Measurements from ENCODE around the gene FHIT. TPM values are rescaled to one million over a fixed set of nuclear protein-coding genes. Genes with fewer than 3 reads are reported as not detected.

Gene FHIT
- total RNA-seq, 4 donors from 2014 or later, result 1.6 to 12.9 (median 7.8) TPM

- H3K27me3 ChIP-seq, result no peaks in the 10 kb centered on the region
- WGBS, 2 donors, result 38 to 41% methylated on average over 8 of the region's 8 CpGs
- H3K36me3 ChIP-seq, result no peaks in the 10 kb centered on the region
- no peak overlapping the region for H3K4me3 ChIP-seq
- H3K27ac ChIP-seq, result no peak overlapping the region
- TF ChIP-seq EP300 (IDR thresholded peaks at IDR 0.05) (no peak), CTCF (IDR thresholded peaks at IDR 0.05) (no peak), POLR2A (IDR thresholded peaks at IDR 0.05) (no peak)
- no peaks in the 10 kb centered on the region for H3K9me3 ChIP-seq
- no peak for DNase-seq (ENCODE audit: low spot score in 2 of 2)
- no peaks in the 10 kb centered on the region for H3K4me1 ChIP-seq
Measured at GRCh38 chr3:60289341-60290121, 961.7 kb downstream of the FHIT start.

GRCh38 chr3:60282866-60283265 lies 968.4 kb downstream of the FHIT start:
- H3K27me3 ChIP-seq, result no peaks in the 10 kb centered on the region
- no peak for DNase-seq (ENCODE audit: low spot score in 2 of 2)
- no peak overlapping the region for H3K4me3 ChIP-seq
- no peaks in the 10 kb centered on the region for H3K36me3 ChIP-seq
- no peaks in the 10 kb centered on the region for H3K4me1 ChIP-seq
- H3K27ac ChIP-seq, result no peak overlapping the region
- H3K9me3 ChIP-seq, result no peaks in the 10 kb centered on the region
- WGBS, 2 donors, result 66 to 94% methylated on average over 2 of the region's 2 CpGs
- TF ChIP-seq POLR2A (IDR thresholded peaks at IDR 0.05), result no peak

GRCh38 chr3:60281970-60282369 lies 969.3 kb downstream of the FHIT start:
- Histone ChIP-seq H3K4me1 (no peaks in the 10 kb centered on the region), H3K36me3 (no peaks in the 10 kb centered on the region), H3K27me3 (no peaks in the 10 kb centered on the region), H3K4me3 (no peak overlapping the region), H3K9me3 (no peaks in the 10 kb centered on the region), H3K27ac (no peak overlapping the region)
- 82 to 87% methylated on average over 3 of the region's 3 CpGs for WGBS, 2 donors
- DNase-seq (ENCODE audit: low spot score in 2 of 2), result no peak
- no peak for TF ChIP-seq EP300 (IDR thresholded peaks at IDR 0.05)
- TF ChIP-seq POLR2A (IDR thresholded peaks at IDR 0.05), result no peak
- no peak for TF ChIP-seq CTCF (IDR thresholded peaks at IDR 0.05)

GRCh38 chr3:60277361-60277800 lies 973.9 kb downstream of the FHIT start:
- Histone ChIP-seq H3K27ac (no peak overlapping the region), H3K4me1 (no peaks in the 10 kb centered on the region), H3K9me3 (no peaks in the 10 kb centered on the region), H3K36me3 (no peaks in the 10 kb centered on the region), H3K4me3 (no peak overlapping the region), H3K27me3 (no peaks in the 10 kb centered on the region)
- WGBS, 2 donors, result 74% methylated on average over 6 of the region's 6 CpGs
- TF ChIP-seq EP300 (IDR thresholded peaks at IDR 0.05) (no peak), CTCF (IDR thresholded peaks at IDR 0.05) (no peak), POLR2A (IDR thresholded peaks at IDR 0.05) (no peak)
- DNase-seq (ENCODE audit: low spot score in 2 of 2), result no peak

GRCh38 chr3:60276615-60277014 lies 974.6 kb downstream of the FHIT start:
- TF ChIP-seq EP300 (IDR thresholded peaks at IDR 0.05) (no peak), POLR2A (IDR thresholded peaks at IDR 0.05) (no peak), CTCF (IDR thresholded peaks at IDR 0.05) (no peak)
- Histone ChIP-seq H3K36me3 (no peaks in the 10 kb centered on the region), H3K4me3 (no peak overlapping the region), H3K9me3 (no peaks in the 10 kb centered on the region), H3K4me1 (no peaks in the 10 kb centered on the region), H3K27ac (no peak overlapping the region), H3K27me3 (no peaks in the 10 kb centered on the region)
- no peak for DNase-seq (ENCODE audit: low spot score in 2 of 2)
- 59 to 92% methylated on average over 2 of the region's 2 CpGs for WGBS, 2 donors
